ENCODE data around the gene TENM4.

Gene TENM4

DNA sequence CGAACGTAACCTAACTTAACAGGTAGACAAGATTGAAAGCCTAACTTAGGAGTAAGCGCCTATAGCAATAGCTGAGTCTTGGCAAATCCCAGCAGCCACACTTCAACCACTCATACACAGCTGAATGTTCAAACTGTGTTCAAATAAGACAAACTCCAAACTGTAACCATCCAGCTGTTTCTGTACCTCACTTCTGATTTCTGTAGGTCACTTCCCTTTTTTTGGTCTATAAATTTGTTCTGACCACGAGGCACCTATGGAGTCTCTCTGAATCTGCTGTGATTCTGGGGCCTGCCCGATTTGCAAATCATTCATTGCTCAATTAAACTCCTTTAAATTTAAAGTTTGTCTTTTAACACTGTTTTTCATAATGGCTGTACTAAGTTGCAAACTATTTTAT is 8.2 kb upstream of the TENM4 start:
- no peak for DNase-seq

DNA sequence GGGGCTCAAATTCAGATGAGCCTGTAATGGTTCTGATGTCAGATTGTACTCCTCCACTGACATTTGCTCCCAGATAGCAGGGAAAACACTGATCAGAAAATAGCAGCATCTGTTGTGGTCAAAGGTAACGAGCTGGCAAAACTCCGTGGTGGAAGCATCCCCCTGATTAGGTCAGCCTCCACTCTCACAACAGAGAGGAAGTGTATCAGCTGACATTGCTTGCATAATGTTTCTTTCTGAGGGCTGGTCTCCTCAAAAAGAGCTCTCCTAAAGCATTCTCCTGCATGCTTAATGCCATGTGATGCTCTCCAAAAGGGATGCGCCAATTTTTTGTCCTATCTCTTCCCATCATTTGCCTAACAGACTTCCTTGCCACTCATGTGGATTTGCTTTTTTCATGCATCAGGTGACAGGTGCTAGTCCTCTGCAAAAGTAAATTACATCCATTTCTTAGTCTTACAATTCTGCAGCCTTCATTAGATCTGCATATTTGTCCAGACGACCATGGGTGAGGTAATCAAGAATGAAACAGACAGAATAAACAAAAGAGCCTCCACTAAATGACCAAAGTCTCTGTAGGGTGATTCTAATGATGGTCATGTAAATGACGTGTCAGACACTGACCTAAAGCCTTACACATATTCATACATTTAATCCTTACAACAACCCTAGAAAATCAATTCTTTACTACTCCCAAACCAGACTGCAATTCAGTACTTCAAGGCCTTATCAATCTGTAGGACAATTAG is 6.4 kb upstream of the TENM4 start:
- DNase-seq: no peak

DNA sequence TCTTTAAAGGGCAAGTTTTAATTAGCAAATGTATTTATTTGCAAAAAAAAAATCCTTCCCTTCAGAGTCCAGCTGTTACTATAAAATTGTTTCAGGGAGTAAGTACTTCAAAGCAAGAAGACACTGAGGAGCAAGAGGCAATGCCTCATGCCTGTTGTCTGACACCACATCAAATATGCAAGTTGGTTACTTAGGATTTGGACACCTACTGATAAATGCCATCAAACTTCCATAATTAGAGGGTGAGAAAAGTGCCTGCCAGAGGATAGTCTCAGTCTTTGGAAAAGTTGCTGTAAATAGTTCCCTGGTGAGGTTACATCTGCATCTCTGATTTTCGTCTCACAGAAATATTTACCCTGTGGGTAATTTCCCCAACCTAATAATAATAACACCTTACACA is 4.1 kb upstream of the TENM4 start:
- DNase-seq: no peak

DNA sequence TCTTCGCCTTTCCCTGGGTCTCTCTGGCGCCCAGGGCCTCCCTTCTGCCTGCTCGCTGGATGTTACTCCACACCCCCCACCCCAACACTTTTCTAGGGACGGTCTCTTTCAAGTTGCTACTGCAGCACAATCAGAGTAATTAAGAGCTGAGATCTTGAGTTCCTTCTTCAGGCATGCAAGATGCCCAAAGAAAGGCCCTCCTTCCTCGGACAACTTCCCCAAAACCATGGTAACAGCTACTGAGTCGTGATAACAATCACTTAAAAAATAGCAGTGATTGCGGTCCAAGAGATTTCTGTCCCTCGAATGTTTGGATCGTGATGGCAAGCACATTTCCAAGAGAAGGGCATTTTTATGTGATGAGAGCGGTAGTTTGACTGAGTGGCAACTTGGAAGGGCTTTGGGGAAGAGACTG is 638 bp upstream of the TENM4 start:
- peak in 8 of 56 donors; percentile 15 to 37 (median 23) for DNase-seq

DNA sequence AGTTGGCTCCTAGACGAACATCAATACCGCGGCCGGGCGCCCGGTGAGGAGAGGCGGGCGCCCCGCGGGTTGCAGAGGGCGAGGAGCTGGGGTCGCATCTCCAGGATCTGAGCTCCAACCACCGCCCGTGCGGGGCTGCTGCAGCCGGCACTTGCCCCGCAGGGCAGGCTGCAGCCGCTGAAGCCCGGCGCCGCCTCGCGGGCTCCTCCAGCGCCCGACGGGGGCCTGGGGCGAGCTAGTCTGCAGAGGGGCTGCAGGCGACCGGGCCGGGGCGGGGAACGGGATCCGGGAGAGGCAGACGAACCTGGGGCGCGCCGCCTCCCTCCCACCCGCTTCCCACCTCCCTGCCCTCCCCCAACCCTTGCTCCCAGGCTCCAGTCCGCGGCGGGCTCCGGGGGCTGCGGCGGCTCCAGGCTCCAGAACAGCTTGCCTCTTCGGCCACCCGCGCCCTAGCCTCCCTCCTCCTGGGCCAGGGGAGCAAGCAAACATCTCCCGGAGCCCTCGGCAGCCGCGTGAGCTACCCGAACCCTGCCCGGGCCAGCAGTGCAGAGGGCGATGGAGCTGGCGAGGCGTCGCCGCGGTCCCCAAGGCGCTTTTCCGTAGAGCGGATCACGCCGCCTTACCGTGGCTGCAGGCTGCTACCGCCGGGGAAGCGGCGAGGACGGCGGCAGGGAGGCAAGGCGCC is 802 bp downstream of the TENM4 start:
- DNase-seq: peak in 25 of 56 donors; percentile 11 to 76 (median 40)

DNA sequence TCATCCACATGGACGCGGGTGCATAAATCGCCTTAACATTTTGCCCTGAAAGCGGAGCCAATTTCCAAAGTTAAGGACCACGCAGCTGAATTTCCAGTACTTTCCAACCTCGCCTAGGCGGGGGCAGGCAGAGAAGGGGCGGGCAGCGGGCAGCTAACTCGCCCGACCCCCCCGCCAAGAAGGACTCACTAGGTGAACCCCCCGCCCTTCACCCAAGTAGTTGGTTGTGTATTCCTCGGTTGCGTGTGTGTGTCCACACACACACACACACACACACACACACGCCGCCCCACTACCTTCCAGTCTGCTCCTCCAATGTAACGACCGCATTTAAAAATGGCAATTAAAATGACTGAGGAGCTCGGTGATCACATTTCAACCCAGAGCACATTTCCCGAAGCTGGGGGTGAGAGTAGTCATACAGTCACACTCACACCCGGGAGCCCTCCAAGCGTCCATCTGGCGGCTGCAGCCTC is 1.4 kb downstream of the TENM4 start:
- DNase-seq: peak in 6 of 56 donors; percentile 23 to 49 (median 43)

DNA sequence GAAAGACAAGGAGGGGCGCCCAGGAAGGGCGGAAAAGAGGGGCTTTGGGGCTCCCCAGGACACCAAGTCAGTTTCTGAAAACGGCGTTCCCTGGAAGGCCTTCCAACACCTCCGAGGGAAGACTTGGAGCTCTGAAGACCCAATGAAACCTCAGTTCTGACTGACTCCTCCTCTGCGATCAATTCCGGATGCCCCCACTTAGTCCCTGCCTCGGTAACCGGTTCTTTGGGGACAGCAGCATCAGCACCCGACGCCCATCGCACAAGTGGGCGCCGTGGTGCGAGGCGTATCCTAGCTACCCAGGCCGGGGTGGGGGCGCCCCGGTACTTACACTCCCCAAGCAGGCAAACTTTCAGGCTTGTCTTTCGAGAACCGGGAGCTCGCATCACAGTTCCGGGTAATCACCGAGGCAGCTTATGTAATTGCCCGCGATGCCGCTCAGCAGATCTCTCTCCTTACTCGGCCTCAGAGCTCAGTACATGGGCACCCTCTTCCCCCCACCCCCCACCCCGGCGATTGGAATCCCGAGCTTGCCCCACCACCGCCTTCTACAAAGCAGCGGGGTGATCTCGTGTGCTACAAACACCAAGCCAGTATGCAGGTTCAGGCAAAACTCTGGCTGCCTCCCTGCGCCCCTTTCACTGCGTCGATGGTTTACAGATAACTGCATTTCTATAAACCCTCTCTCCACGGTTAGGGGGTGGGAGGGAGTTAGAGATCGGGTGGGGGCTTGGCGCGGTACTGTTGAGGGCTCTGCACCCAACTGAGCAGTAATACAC is 2.0 kb downstream of the TENM4 start:
- DNase-seq: peak in 26 of 56 donors; percentile 5 to 58 (median 36)

DNA sequence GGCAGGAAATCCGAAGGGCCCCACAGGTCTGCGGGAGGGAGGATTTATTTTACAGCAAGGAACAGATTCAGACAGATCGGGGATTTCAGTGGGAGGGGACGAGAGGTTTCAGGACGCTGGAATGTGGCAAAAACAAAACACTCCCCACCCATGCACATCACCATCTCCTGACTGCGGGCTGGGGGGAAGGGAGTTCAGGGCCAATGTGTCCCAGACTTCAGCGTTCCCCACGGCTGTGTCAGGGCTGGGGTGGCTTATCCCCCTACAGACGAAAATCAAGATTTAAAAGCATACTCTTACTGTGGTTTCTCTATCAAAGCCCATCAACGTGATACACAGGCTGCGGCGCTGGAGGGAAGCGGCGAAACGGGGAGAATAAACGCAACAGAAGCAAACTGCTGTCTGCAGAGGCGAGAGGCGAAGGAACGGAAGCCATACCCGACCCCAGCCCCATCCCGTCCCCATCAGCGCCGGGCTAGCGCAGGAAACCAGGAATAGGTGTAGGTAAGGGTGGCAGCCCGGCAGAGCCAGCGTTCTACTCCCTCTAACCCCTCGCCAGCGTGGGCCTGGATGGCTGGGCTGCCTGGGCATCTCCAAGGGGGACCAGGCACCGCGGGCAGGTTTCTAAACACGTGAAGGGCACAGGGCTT is 2.7 kb downstream of the TENM4 start:
- DNase-seq: peak in 15 of 56 donors; percentile 9 to 57 (median 35)

DNA sequence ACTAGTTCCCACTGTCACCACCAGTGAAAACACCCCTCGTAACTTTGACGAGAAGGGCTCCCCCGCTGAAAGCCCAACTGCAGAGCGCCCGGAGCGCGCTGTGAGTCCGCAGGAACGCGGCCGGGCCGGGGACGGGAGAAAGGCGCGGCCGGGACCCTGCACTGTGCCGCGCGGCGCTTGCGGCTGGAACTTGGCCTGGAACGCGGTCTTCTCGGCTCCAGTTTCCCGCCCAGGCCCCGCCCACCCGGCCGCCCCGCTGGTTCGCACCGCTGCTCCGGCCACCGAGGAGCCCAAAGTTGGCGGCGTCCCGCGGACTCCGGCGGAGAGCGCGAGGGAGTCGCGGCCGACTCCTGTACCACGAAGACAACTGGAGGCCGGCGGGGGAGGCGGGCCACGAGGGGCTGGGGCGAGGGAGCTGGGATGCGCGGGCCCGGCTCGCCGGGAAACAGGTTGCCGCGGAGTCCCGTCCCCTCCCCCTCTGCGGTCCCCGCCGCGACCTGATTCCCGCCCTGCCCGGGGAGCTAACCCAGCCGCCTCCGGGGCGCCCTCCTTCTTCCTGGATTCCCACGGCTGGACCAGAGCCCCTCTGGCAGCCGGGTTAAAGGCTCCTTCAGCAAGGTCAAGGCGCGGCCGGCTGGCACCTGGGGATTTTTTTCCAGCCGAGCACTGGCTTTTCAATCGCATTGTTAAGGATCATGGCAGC is 3.4 kb downstream of the TENM4 start:
- DNase-seq: peak in 26 of 56 donors; percentile 14 to 74 (median 40)

DNA sequence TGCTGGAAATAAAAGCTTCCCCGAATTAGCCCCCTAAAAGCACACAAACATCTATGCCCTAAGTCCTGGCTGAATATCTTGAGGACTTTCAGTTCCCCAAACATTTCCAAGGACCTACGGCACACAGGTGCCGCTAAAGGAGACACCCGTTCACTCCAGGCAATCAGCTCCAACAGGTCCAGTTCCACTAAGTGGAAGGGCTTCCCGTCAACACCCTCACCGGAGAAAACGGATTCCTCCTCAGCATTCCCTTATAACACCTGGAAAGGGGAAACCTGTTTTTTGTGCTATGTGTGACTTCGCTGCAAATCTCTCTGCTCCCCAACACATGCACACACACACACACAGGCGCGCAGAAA is 3.9 kb downstream of the TENM4 start:
- no peak for DNase-seq

DNA sequence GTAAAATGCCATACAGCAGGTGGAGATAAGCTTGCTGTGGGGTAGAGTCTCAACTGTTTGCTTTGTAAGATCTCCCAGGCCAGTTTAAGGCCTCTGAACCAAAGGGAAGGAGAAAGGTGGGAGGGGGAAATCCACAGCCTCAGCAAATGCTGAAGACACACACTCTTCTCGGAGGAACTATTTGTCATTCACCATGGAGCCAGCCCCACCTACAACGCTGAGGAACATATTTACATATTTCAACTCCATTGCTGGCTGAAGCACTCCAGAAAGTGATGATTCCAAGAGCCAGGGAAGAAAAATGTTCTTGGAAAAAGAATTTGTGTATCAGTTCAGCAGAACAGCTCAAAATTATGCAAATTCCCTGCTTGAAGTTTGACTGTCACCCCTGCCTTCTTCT is 6.5 kb downstream of the TENM4 start:
- DNase-seq: no peak

DNA sequence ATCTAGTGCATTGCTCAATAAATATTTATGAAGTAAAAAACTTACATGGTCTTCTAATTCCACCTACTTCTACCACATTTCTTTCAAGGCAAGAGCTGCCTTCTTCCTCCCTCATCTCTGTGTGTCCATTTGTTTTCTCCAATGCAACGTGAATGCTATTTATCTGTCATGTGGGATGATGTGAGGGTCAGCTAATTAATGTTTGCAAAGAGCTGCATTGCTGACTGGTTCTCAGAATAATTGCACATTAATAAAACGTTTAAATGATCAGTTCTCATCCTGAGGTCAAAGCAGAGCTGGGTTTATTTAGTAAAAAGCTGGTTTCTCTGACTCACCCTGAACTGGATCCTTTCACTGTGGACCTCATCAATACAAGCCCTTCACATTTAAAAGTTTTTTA is 8.7 kb downstream of the TENM4 start:
- no peak for DNase-seq

DNA sequence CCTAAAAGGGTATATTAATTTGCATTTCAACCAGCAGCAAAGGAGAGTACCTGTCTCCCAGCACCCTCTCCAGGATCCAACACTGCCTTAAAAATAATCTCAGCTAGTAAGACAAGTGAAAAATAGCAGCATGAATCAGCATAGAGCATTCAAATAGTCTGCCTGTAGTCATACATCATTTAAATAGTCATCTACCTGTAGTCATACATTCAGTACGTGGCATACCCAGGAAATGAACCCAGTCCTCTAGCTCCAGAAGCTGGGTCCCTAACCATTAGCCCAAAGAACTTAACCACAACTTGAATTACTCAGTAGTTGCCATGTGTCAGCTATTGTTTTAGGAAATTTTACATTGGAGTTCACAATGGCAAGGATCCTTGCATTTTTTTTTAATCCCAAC is 9.3 kb downstream of the TENM4 start:
- no peak for DNase-seq

DNA sequence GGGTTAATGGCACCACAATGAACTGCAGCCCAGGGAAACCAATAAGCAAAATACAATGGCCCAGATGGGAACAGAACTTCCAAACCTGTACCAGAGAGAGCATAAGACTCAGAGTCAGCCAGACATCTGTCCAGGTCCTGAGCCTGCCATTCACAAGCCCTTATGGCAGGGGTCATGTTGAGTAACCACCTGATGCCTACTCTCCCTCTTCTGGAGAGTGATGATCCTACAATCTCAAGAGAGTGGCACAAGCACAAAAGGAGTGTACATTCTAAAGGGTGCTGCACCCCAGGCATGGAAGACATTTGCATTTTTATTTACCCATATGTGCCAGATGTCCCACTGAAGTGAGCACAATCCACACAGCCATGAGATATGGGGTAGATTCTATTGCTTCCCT is 10.6 kb downstream of the TENM4 start:
- no peak for DNase-seq

DNA sequence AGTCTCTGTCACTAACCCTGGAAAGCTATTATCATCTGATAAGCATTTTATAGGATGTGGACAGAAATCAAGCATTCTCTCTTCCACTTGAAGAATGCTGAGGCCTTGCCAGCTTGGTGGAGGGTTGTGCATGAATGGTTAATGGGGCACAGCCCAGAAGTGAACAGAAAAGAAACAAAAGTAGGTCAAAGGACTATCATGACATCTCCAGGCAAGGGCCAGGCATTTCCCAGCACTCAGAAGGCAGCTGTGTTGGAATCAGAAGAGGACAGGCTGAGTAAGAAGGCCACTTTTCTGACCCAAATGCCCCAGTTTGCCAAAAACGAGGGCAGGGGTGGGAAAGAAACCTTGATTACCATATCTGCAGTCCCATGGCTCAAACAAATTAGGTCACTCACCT is 12.4 kb downstream of the TENM4 start:
- peak in 4 of 56 donors; percentile 20 to 48 (median 28) for DNase-seq

DNA sequence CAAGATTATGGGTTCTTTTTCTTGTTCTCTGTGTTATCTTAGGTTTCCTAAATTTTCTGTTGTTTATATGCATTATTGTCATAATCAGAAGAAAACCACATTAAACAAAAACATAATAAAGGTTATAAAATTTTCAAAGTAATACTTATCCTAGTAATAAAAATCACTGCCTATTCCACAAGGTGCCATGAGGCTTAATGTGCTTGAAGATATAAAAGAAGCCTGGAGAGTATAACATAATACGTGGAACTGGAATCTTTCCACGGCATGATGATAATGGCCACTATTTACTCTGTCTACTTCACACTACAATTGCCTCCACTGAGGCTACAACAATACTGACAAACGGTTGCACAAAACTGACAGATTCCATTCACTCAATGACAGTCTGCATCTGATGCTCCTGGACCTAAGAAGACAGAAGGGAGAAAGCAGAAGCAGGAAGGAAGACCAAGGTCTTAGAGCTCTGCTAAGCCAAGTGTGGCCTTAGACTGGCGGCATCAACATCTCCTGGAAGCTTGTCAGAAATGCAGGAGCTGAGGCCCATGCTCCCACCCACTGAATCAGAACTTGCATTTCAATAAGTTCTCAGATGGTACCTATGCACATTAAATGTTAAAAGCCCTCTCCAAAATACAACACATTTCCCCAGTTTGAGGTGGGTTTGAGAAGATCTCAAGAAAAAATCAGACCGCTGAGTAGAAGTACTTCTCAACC is 13.1 kb downstream of the TENM4 start:
- DNase-seq: no peak

DNA sequence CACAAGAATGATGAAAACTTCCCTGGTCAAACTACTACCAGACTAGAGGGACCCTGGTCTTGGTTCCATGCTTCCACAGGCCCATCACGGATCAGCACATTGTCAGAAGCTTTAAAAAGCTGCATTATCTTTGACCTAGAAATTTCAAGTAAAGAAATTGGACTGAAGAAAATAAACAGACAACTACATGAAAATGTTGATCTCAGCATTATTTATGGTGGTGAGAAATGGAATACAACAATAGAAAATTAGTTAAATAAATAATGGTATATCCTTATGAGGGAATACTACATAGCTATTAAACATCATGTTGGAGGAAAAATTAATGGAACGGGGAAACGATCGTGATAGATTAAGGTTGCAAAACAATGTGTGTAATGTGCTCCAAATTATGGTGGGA is 13.7 kb downstream of the TENM4 start:
- DNase-seq: no peak

DNA sequence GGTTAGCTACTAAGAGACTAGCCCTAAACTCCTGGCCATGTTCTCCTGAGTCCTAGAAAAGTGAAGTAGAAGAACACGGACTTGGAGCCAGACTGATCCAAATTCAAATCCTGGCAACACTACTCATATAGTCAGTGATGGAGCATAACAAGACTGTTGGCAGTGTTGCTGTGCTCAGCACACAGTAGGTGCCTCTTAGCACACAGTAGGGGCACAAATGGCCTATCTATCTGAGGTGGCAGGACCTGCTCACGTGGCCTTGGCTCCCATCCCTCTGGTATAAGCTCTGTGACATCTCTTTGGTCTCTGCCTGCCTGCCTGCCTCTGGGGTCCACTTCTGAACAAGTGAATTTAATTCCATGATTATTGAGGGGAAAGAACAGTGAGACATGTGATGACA is 15.4 kb downstream of the TENM4 start:
- no peak for DNase-seq

DNA sequence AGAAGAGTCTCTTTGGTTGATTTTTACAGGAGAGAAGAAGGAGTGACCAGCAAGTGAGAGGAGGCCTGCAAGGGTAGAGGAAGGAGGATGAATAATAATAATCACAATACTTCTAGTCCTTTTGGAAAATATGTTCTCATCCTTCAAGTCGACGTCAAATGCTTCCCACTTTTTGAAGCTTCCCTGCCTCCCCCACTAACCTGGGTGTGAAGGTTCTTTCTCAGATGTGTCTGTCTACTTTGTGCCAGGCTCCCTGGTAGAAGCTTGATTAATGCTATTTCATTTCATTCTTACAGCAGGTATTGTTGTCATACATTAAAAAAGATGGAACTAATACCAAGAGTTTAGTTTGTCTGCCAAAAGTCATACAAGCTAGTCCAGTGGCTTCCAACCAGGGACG is 17.1 kb downstream of the TENM4 start:
- DNase-seq: no peak

DNA sequence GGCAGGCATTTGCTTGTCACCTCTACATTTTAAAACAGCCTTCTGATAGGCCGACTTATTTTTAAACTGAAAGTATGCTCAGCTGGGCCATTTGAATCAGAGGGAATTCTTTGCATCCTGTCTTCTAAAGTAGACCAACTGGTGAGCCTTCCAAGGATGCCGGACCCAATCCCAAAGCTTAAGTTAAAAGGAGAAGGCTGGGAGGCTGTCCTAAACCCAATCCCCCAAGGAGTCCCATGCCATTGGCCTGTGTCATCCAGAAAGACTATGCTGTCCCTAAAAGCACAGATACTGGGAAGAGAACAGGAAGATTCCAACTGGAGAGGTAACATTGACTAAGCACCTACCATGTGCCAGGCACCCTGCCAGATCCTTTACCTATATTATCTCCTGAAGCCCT is 18.0 kb downstream of the TENM4 start:
- no peak for DNase-seq

Measured in amygdala (tissue), 56 donors.